ENCODE data around the gene UPP2. TPM values are rescaled to one million over a fixed set of nuclear protein-coding genes. Genes with fewer than 3 reads are reported as not detected.

The UPP2 gene
- polyA plus RNA-seq, 1 donor from 2014 or later: not detected

GRCh38 chr2:158124896-158125295, 23.2 kb downstream of the UPP2 start:
- H3K4me3 Mint-ChIP-seq: no peak overlapping the region
- peaks cover 8% of the 10 kb centered on the region for H3K27me3 Mint-ChIP-seq
- no peaks in the 10 kb centered on the region for H3K9me3 Mint-ChIP-seq
- H3K27ac Mint-ChIP-seq: no peak overlapping the region
- H3K4me1 Mint-ChIP-seq: no peaks in the 10 kb centered on the region
- no peaks in the 10 kb centered on the region for H3K36me3 Mint-ChIP-seq

GRCh38 chr2:158125756-158126498, 24.3 kb downstream of the UPP2 start:
- no peaks in the 10 kb centered on the region for H3K36me3 Mint-ChIP-seq
- H3K9me3 Mint-ChIP-seq: no peaks in the 10 kb centered on the region
- no peak overlapping the region for H3K27ac Mint-ChIP-seq
- H3K27me3 Mint-ChIP-seq: peaks cover 9% of the 10 kb centered on the region
- H3K4me1 Mint-ChIP-seq: no peaks in the 10 kb centered on the region
- H3K4me3 Mint-ChIP-seq: no peak overlapping the region

- H3K9me3 Mint-ChIP-seq: no peaks in the 10 kb centered on the region
- no peak overlapping the region for H3K4me3 Mint-ChIP-seq
- H3K27ac Mint-ChIP-seq: no peak overlapping the region
- H3K4me1 Mint-ChIP-seq: no peaks in the 10 kb centered on the region
- H3K36me3 Mint-ChIP-seq: no peaks in the 10 kb centered on the region
- peaks cover 10% of the 10 kb centered on the region for H3K27me3 Mint-ChIP-seq
Observed at GRCh38 chr2:158127380-158127804, 25.7 kb downstream of the UPP2 start.

DNA sequence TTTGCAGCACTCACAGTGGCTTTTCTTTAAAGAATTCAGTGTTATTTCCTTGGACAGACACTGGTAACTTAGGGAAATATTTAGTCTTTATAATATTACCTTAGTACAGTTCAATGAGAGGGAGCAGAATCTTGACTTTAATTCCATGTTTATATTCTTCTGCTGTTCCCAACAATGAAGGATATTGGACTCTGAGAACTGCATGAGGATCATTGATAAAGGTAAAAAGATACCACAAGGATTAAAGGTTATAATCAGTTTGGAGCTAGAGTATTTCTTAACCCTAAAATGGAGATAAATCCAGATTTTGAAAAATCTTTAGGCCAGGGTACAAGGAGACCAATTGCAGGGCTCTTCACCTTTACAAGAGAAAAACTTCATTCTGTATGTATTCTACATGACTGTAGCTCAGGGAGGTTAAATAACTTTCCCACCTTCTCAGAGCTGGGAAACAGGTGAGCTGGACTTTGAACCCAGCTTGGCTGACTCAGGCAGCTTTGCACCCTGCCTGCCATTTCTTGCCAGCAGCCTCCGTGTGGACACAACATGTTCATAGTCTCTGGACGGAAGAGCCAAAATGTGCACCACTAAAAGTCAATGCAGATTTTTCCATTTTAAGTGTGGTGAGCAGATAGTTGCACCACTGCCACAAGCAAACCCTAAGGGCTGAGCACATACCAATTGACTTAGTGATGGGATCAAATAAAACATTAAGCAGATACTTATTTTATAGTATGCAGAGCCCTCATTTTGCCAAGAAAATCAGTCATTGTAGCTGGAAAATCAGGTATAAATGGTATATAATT, 26.7 kb downstream of the UPP2 start:
- Mint-ChIP-seq H3K27me3 (peaks cover 10% of the 10 kb centered on the region), H3K9me3 (no peaks in the 10 kb centered on the region), H3K27ac (no peak overlapping the region), H3K4me1 (no peaks in the 10 kb centered on the region), H3K36me3 (no peaks in the 10 kb centered on the region), H3K4me3 (no peak overlapping the region)

DNA sequence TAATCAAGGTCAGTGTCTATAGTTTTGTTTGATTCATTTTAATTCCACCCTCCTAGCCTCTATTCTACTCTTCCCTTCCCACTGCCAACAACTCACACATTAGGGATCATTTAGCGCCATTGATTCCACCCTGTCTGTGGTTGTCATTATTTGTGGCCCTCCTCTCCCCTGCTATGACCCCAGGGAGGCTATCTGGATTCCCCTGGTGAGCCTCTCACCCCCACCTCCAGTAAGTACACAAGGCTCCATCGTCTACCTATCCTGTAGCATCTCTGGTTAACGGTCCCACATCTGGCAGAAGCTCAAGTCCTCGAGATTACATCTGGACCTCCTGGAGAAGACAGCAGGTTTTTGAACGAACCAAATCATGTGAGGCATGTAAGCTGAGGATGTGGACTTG, 27.4 kb downstream of the UPP2 start:
- Mint-ChIP-seq H3K36me3 (no peaks in the 10 kb centered on the region), H3K27me3 (peaks cover 10% of the 10 kb centered on the region), H3K9me3 (no peaks in the 10 kb centered on the region), H3K4me1 (no peaks in the 10 kb centered on the region), H3K27ac (no peak overlapping the region), H3K4me3 (no peak overlapping the region)

GRCh38 chr2:158130832-158131473, 29.3 kb downstream of the UPP2 start:
- Mint-ChIP-seq H3K4me3 (no peak overlapping the region), H3K27ac (peak overlapping the region in 1 of 3 donors; percentile 53), H3K27me3 (peaks cover 9% of the 10 kb centered on the region), H3K4me1 (no peaks in the 10 kb centered on the region), H3K9me3 (no peaks in the 10 kb centered on the region), H3K36me3 (no peaks in the 10 kb centered on the region)

DNA sequence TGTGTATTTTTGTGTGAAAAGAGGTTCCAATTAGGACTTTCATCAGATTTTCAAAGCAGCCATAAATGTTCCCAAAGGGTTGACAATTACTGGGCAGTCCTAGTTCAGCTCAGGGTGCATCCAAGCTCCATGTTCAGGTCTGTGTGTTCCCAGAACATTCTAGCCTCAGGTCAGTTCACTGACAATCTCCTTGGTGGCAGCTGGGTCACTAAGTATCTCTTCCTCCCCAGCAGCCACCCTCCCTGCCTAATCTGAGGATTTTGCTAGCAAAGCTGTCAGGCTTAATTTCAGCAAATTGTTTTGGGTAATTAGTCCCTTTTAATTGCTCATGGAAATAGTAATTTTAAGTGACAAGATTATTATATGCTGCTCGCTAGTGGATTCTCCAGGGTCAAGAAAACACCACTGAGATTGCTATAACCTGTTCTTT, 29.8 kb downstream of the UPP2 start:
- Mint-ChIP-seq H3K27ac (no peak overlapping the region), H3K9me3 (no peaks in the 10 kb centered on the region), H3K4me1 (no peaks in the 10 kb centered on the region), H3K36me3 (no peaks in the 10 kb centered on the region), H3K4me3 (no peak overlapping the region), H3K27me3 (peaks cover 5% of the 10 kb centered on the region)

DNA sequence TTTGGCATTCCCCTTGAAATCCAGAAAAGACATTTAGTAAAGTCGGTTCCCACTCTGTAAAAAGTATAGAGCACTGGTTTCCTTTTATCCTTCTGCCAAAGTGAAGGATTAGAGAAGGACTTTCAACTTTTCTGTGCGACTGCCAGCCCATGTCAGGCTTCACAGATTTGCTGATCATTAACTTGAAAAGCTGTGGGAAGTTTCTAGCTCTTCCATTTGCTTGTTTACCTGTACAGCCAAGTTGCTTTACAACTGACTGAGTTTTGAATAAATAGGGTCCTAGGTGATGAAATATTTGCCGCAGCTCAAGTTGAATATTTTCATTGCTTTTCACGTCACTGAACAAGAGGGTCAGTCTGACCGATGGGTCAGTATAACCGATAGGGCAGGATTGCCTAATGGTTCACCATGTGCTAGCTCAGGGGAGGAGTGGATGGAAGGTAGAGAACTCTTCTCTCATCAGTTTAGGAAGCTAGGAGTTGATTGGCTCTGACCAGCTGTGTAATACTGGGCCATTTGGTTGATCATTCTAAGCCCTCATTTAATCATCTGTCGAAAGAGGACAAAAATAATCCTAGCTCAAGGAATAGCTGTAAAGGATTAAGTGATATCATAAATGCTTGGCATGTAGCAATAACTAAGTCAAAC, 30.4 kb downstream of the UPP2 start:
- no peaks in the 10 kb centered on the region for H3K9me3 Mint-ChIP-seq
- H3K27ac Mint-ChIP-seq: peak overlapping the region in 1 of 3 donors; percentile 33
- no peak overlapping the region for H3K4me3 Mint-ChIP-seq
- H3K4me1 Mint-ChIP-seq: no peaks in the 10 kb centered on the region
- H3K27me3 Mint-ChIP-seq: peaks cover 5% of the 10 kb centered on the region
- no peaks in the 10 kb centered on the region for H3K36me3 Mint-ChIP-seq

DNA sequence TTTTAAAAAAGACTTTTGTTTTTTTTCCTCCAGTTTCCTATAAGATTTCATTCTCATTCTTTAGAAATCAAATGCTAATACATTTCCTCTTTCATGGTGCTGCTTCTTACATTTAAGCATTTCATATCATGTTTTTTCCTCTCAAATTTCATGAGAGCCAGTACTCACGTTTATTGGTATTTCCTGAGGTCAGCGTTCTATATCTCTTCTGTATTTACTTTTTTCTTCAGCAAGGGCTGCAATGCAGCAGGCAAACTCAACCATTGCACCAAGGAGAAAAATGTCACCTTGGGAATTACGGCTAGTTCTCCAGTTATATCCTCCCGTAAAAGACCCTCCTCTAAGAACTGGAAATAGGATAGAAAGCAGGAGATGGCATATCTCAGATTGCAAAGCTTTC, 32.4 kb downstream of the UPP2 start:
- Mint-ChIP-seq H3K4me1 (no peaks in the 10 kb centered on the region), H3K27me3 (peaks cover 5% of the 10 kb centered on the region), H3K27ac (no peak overlapping the region), H3K36me3 (no peaks in the 10 kb centered on the region), H3K9me3 (no peaks in the 10 kb centered on the region), H3K4me3 (no peak overlapping the region)

- H3K36me3 Mint-ChIP-seq: no peaks in the 10 kb centered on the region
- H3K9me3 Mint-ChIP-seq: no peaks in the 10 kb centered on the region
- H3K4me1 Mint-ChIP-seq: no peaks in the 10 kb centered on the region
- H3K27ac Mint-ChIP-seq: no peak overlapping the region
- no peak overlapping the region for H3K4me3 Mint-ChIP-seq
- H3K27me3 Mint-ChIP-seq: peaks cover 5% of the 10 kb centered on the region
Observed at GRCh38 chr2:158134655-158135054, 33.0 kb downstream of the UPP2 start.

- H3K36me3 Mint-ChIP-seq: no peaks in the 10 kb centered on the region
- H3K4me1 Mint-ChIP-seq: no peaks in the 10 kb centered on the region
- no peak overlapping the region for H3K4me3 Mint-ChIP-seq
- H3K27me3 Mint-ChIP-seq: peaks cover 5% of the 10 kb centered on the region
- H3K9me3 Mint-ChIP-seq: no peaks in the 10 kb centered on the region
- no peak overlapping the region for H3K27ac Mint-ChIP-seq
Observed at GRCh38 chr2:158135096-158135495, 33.4 kb downstream of the UPP2 start.

- Mint-ChIP-seq H3K4me3 (no peak overlapping the region), H3K4me1 (peaks cover 0 to 3% (median 2%) of the 10 kb centered on the region in 3 donors), H3K36me3 (no peaks in the 10 kb centered on the region), H3K9me3 (no peaks in the 10 kb centered on the region), H3K27ac (no peak overlapping the region), H3K27me3 (no peaks in the 10 kb centered on the region)
Observed at GRCh38 chr2:158138255-158138654, 36.6 kb downstream of the UPP2 start.

DNA sequence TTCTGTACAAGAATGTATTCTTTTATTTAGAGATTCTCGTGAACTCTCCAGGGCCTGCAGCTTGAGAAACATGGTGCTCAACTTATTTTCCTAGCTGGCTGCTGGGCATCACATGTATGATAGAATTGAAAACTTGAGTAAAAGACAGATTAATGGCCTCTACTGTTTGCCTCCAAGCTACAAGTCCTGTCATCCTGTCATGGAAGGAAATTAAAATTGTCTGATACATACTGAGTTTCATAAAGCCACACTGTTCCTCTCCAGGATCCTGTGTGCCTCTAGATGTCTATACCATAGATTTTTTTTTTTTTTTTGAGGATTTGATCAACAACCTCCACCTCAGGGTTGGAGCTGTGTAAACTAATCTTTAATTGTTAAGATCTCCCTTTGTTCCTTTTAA, 38.5 kb downstream of the UPP2 start:
- H3K4me3 Mint-ChIP-seq: no peak overlapping the region
- no peaks in the 10 kb centered on the region for H3K9me3 Mint-ChIP-seq
- peaks cover under 1% of the 10 kb centered on the region for H3K36me3 Mint-ChIP-seq
- no peak overlapping the region for H3K27ac Mint-ChIP-seq
- H3K27me3 Mint-ChIP-seq: peaks cover 2% of the 10 kb centered on the region
- peaks cover 0 to 3% (median 2%) of the 10 kb centered on the region in 3 donors for H3K4me1 Mint-ChIP-seq

- Mint-ChIP-seq H3K36me3 (peaks cover 7% of the 10 kb centered on the region), H3K4me3 (no peak overlapping the region), H3K27me3 (peaks cover 6% of the 10 kb centered on the region), H3K4me1 (peaks cover 0 to 3% (median 2%) of the 10 kb centered on the region in 3 donors), H3K27ac (no peak overlapping the region), H3K9me3 (peaks cover 2 to 5% (median 2%) of the 10 kb centered on the region in 3 donors)
Observed at GRCh38 chr2:158142165-158142564, 40.5 kb downstream of the UPP2 start.

Measured in IgD-negative memory B cell (primary cell).